NCI-H524 treated with DMSO at 0.1 percent for 48 hours (cell line): ENCODE measurements around the gene RIT1.

Experiments used
- DNase-seq: peaks from one replicate; lab custom pipeline; 2025; lab: John Stamatoyannopoulos, UW

Gene RIT1

GRCh38 chr1:155911156-155912055 lies at the start of gene RIT1:
TSS of gene RIT1 (minus strand) at chr1:155911349. CDS start at chr1:155910761, 588 bp downstream.
- DNase-seq = no peak

- no peak for DNase-seq
Observed at GRCh38 chr1:155960081-155960745, 49.1 kb upstream of the RIT1 start.

GRCh38 chr1:155957411-155957915 lies 46.3 kb upstream of the RIT1 start:
- DNase-seq = no peak

GRCh38 chr1:155954645-155955044 lies 43.5 kb upstream of the RIT1 start:
- DNase-seq = no peak

- no peak for DNase-seq
Observed at GRCh38 chr1:155952505-155952890, 41.3 kb upstream of the RIT1 start.

GRCh38 chr1:155951753-155952504 lies 40.8 kb upstream of the RIT1 start:
- DNase-seq = no peak

- no peak for DNase-seq
Observed at GRCh38 chr1:155950829-155951228, 39.7 kb upstream of the RIT1 start.

GRCh38 chr1:155947741-155948140 lies 36.6 kb upstream of the RIT1 start:
- DNase-seq = no peak

- no peak for DNase-seq
Observed at GRCh38 chr1:155947292-155947691, 36.1 kb upstream of the RIT1 start.

- no peak for DNase-seq
Observed at GRCh38 chr1:155946633-155947219, 35.6 kb upstream of the RIT1 start.

GRCh38 chr1:155944444-155944799 lies 33.3 kb upstream of the RIT1 start:
- DNase-seq = no peak

- no peak for DNase-seq
Observed at GRCh38 chr1:155942578-155943141, 31.5 kb upstream of the RIT1 start.

GRCh38 chr1:155941845-155942531 lies 30.8 kb upstream of the RIT1 start:
- no peak for DNase-seq

GRCh38 chr1:155940993-155941844 lies 30.1 kb upstream of the RIT1 start, which contains the start of gene RXFP4:
TSS of gene RXFP4 (plus strand) at chr1:155941638. CDS start at chr1:155941710, 72 bp downstream.
- DNase-seq = no peak

- DNase-seq = no peak
Observed at GRCh38 chr1:155940482-155940992, 29.4 kb upstream of the RIT1 start.

- DNase-seq = peak; percentile 6
Observed at GRCh38 chr1:155938220-155938627, 27.1 kb upstream of the RIT1 start.

- DNase-seq = no peak
Observed at GRCh38 chr1:155934936-155935590, 23.9 kb upstream of the RIT1 start.

GRCh38 chr1:155934097-155934935 lies 23.2 kb upstream of the RIT1 start, which contains the start of gene KHDC4:
TSS of gene KHDC4 (minus strand) at chr1:155934413. CDS start at chr1:155934373, 40 bp downstream.
- peak; percentile 96 for DNase-seq
